IMR-90 (cell line): ENCODE results near the gene SPDYE1. TPM values are rescaled to one million over a fixed set of nuclear protein-coding genes. Genes with fewer than 3 reads are reported as not detected.

Experiments
- ATAC-seq: fragments of 200-7000 bp; cut with Tn5 transposase; 2 replicates; pipeline ENCODE4 v1.9.1; 2020; ENCODE audit warnings: low read depth, mild to moderate bottlenecking, moderate library complexity
- BruUV-seq: library from RNA; stranded (reverse); fragments of 400-500 nt; replicated peaks from 2 replicates; lab custom pipeline; 2021; lab: Mats Ljungman, UMichigan
- CTCF ChIA-PET: fragments of 300-600 bp; formaldehyde crosslinking; extraction: SDS; loops from one replicate; lab custom pipeline; 2021; ENCODE audit warnings: antibody characterized with exemption; lab: Yijun Ruan, JAX
- POLR2A ChIA-PET: fragments of 300-600 bp; sonication (Branson Sonifier 250); formaldehyde crosslinking; loops from one replicate; lab custom pipeline; 2022; ENCODE audit warnings: antibody characterized with exemption; ENCODE audit not compliant: unreplicated experiment; lab: Charles Lee
- DNase-seq: peaks from one replicate; pipeline ENCODE4 v3.0.0; 2013
- H2AFZ ChIP-seq: replicated peaks from 2 replicates; pipeline ENCODE3; 2013; ENCODE audit warnings: low read length, mild to moderate bottlenecking; ENCODE audit not compliant: poor library complexity
- H2AK5ac ChIP-seq: 2 replicates; pipeline ENCODE4 v1.6.1; 2013; ENCODE audit warnings: low read depth, low read length, inconsistent platforms
- H2AK9ac ChIP-seq: replicated peaks from 2 replicates; pipeline ENCODE3; 2013; ENCODE audit warnings: mild to moderate bottlenecking, low read depth, low read length, moderate library complexity; ENCODE audit not compliant: poor library complexity
- H2BK120ac ChIP-seq: 2 replicates; pipeline ENCODE4 v1.6.1; 2013; ENCODE audit warnings: low read depth, low read length, inconsistent platforms
- H2BK15ac ChIP-seq: 3 replicates; pipeline ENCODE4 v1.6.1; 2013; ENCODE audit warnings: low read depth, low read length, inconsistent platforms
- H2BK20ac ChIP-seq: 2 replicates; pipeline ENCODE4 v1.6.1; 2013; ENCODE audit warnings: low read depth, mild to moderate bottlenecking, inconsistent platforms, low read length, moderate library complexity
- H2BK5ac ChIP-seq: 2 replicates; pipeline ENCODE4 v1.6.1; 2013; ENCODE audit warnings: mild to moderate bottlenecking, low read depth, low read length, inconsistent platforms; ENCODE audit not compliant: poor library complexity, severe bottlenecking
- H3K14ac ChIP-seq: replicated peaks from 2 replicates; pipeline ENCODE4 v1.6.1; 2013; ENCODE audit warnings: low read depth, low read length, inconsistent platforms
- H3K18ac ChIP-seq: 2 replicates; pipeline ENCODE4 v1.6.1; 2013; ENCODE audit warnings: low read depth, low read length, control low read depth
- H3K23ac ChIP-seq: 2 replicates; pipeline ENCODE4 v1.6.1; 2013; ENCODE audit warnings: low read depth, low read length, inconsistent platforms
- H3K27ac ChIP-seq: 2 replicates; pipeline ENCODE4 v1.5.1; 2013; ENCODE audit warnings: mild to moderate bottlenecking, control low read depth, low read length; ENCODE audit not compliant: insufficient read depth
- H3K27me3 ChIP-seq: 2 replicates; pipeline ENCODE4 v1.6.1; 2013; ENCODE audit warnings: low read length; ENCODE audit not compliant: control insufficient read depth, insufficient read depth
- H3K36me3 ChIP-seq: 2 replicates; pipeline ENCODE4 v1.6.1; 2013; ENCODE audit warnings: low read length, mixed read lengths; ENCODE audit not compliant: control insufficient read depth, insufficient read depth
- H3K4ac ChIP-seq: 2 replicates; pipeline ENCODE4 v1.6.1; 2013; ENCODE audit warnings: low read depth, low read length, inconsistent platforms
- H3K4me1 ChIP-seq: 2 replicates; pipeline ENCODE4 v1.6.1; 2013; ENCODE audit warnings: low read length, mixed read lengths; ENCODE audit not compliant: control insufficient read depth, insufficient read depth
- H3K4me2 ChIP-seq: 2 replicates; pipeline ENCODE4 v1.6.1; 2013; ENCODE audit warnings: low read depth, mild to moderate bottlenecking, control low read depth, low read length, moderate library complexity
- H3K4me3 ChIP-seq: 2 replicates; pipeline ENCODE4 v1.5.1; 2013; ENCODE audit warnings: low read depth, mild to moderate bottlenecking, control low read depth, low read length, moderate library complexity; ENCODE audit not compliant: insufficient read depth
- H3K56ac ChIP-seq: 2 replicates; pipeline ENCODE4 v1.6.1; 2013; ENCODE audit warnings: low read length, inconsistent platforms; ENCODE audit not compliant: insufficient read depth; ENCODE audit errors: extremely low read depth
- H3K79me1 ChIP-seq, 2 experiments: 2 replicates each; pipeline ENCODE4 v1.6.1; 2013; ENCODE audit warnings: low read length in 2 of 2, inconsistent platforms in 1 of 2, low read depth in 1 of 2
- H3K9ac ChIP-seq: 2 replicates; pipeline ENCODE4 v1.6.1; 2013; ENCODE audit warnings: low read depth, low read length, control low read depth
- H3K9me1 ChIP-seq: 2 replicates; pipeline ENCODE4 v1.6.1; 2013; ENCODE audit warnings: low read length, inconsistent platforms; ENCODE audit not compliant: insufficient read depth
- H3K9me3 ChIP-seq: 2 replicates; pipeline ENCODE4 v1.6.1; 2013; ENCODE audit warnings: low read length; ENCODE audit not compliant: control insufficient read depth, insufficient read depth
- H4K20me1 ChIP-seq: 2 replicates; pipeline ENCODE4 v1.6.1; 2013; ENCODE audit warnings: low read length, inconsistent platforms; ENCODE audit not compliant: insufficient read depth
- H4K5ac ChIP-seq: 2 replicates; pipeline ENCODE4 v1.6.1; 2013; ENCODE audit warnings: mild to moderate bottlenecking, low read depth, low read length, control low read depth
- H4K8ac ChIP-seq, 2 experiments: 2 replicates each; pipeline ENCODE4 v1.6.1; 2013; ENCODE audit warnings: low read depth in 2 of 2, low read length in 2 of 2, control low read depth in 1 of 2, inconsistent platforms in 1 of 2
- H4K91ac ChIP-seq: 2 replicates; pipeline ENCODE4 v1.6.1; 2013; ENCODE audit warnings: low read depth, low read length, inconsistent platforms; ENCODE audit not compliant: insufficient read depth
- MAZ ChIP-seq: IDR thresholded peaks from 2 replicates; pipeline ENCODE4 v1.6.1; 2012; ENCODE audit warnings: low read depth, mild to moderate bottlenecking, low read length, improper control_type of control experiment, moderate library complexity, borderline replicate concordance
- MXI1 ChIP-seq: IDR thresholded peaks from 2 replicates; pipeline ENCODE4 v1.6.1; 2012; ENCODE audit warnings: low read depth, mild to moderate bottlenecking, low read length, moderate library complexity, borderline replicate concordance
- NFE2L2 ChIP-seq: fragments of 150-350 bp; IDR thresholded peaks from 2 replicates; pipeline ENCODE4 v1.6.1; 2016; ENCODE audit warnings: low read depth, mild to moderate bottlenecking, low read length
- RAD21 ChIP-seq: IDR thresholded peaks from 2 replicates; pipeline ENCODE4 v1.6.1; 2012; ENCODE audit warnings: low read length, improper control_type of control experiment
- RFX5 ChIP-seq: IDR thresholded peaks from 2 replicates; pipeline ENCODE4 v1.8.0; 2012; ENCODE audit warnings: low read depth, mild to moderate bottlenecking, low read length, moderate library complexity
- SMC3 ChIP-seq: fragments of 150-350 bp; IDR thresholded peaks from 2 replicates; pipeline ENCODE4 v1.6.1; 2016; ENCODE audit warnings: low read depth, mild to moderate bottlenecking, antibody characterized with exemption, low read length, moderate library complexity
- WGBS, 2 experiments: methylation state at CpG; one replicate each; pipeline versions ENCODE4 v1.1.5 to v1.1.7; 2013; ENCODE audit warnings: missing lambda C conversion rate in 2 of 2; ENCODE audit not compliant: insufficient read length in 1 of 2; ENCODE audit errors: extremely low coverage in 2 of 2; 5-methylcytosine and 5-hydroxymethylcytosine counted together
- dilution Hi-C: fragments of 300-500 bp; cut with HindIII; formaldehyde crosslinking; loops from one replicate; pipeline ENCODE4 v1.14.3; 2018; ENCODE audit warnings: low sequenced_read_pairs; ENCODE audit not compliant: unreplicated experiment
- in situ Hi-C: fragments of 300-500 bp; cut with MboI; formaldehyde crosslinking; loops from 3 replicates; pipeline ENCODE4 v1.14.3; 2019; ENCODE audit warnings: low sequenced_read_pairs, inconsistent platforms, mixed read lengths
- intact Hi-C: fragments of 100-400 bp; cut with micrococcal nuclease; formaldehyde crosslinking; loops from 2 replicates; pipeline ENCODE4 v1.10.0; 2022
- polyA plus RNA-seq, 3 experiments: library from polyadenylated mRNA; depleted of rRNA; stranded (reverse); fragments of >200 nt; gene quantifications; 2 replicates each; pipeline ENCODE4 v1.2.3, GENCODE V29; 2012; ENCODE audit warnings: low replicate concordance in 1 of 3
- total RNA-seq: library from RNA; depleted of rRNA; stranded (reverse); fragments of >200 nt; gene quantifications from 2 replicates; pipeline ENCODE4 v1.2.3, GENCODE V29; 2012
- TF ChIP-seq, protein P1 (sequence below): fragments of 150-350 bp; IDR thresholded peaks from 2 replicates; pipeline ENCODE4 v1.6.1; 2017; ENCODE audit warnings: mild to moderate bottlenecking, antibody characterized with exemption, low read length, low read depth

SPDYE1 gene
- total and polyA plus RNA-seq, 2 of the 4 experiments (the other 2 are of a cell fraction) = not detected

DNA sequence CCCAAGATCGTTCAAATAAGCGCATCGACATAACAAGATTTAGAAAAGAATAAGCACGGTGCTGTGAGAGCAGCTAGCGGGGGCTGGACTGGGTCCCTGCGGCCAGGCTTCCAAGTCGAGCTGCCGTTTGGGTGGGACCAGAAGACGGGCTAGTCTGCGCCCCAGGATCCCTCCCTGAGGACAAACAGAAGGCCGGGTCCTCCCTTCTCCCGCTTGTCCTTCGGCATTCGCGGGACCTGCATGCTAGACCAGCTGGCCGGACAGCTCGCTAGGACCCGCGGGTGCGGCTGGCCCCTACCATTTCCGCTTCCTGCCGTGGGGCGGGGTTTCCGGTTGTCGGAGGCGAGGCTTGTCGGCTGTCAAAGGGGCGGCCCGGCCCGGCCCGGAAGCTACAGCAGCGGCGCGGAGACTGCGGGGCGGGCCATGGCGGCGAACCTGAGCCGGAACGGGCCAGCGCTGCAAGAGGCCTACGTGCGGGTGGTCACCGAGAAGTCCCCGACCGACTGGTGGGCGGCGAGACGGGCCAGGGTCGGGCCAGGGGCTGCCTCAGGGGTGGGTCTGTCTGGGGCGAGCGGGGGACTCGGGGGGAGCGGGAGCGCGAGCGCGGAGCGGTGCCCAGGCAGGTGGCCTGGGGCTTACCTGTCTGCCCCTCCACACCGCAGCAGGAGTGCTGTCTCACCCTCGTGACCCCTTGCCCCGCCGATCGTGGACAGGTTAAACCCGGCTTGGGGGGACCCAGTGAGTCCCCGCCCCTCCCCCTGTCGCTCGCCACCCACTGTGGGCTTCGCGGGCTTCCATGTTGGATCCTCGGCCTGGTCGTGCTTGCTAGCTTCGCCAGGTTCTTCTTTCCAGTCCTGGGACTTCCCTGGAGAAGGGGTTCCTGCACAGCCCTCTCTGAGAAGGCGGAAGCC, 46.9 kb downstream of the SPDYE1 start, which contains the start of gene DBNL:
TSS of gene DBNL (plus strand) at position 388 of the 911 bp plus-strand sequence. CDS start at position 424, 36 bp downstream.
- Histone ChIP-seq H3K4ac (peak within 1 kb of the TSS; percentile 95), H2BK5ac (peak within 1 kb of the TSS; percentile 88), H4K91ac (peak within 1 kb of the TSS; percentile 81), H3K27ac (peak within 1 kb of the TSS; percentile 95), H4K8ac (peak within 1 kb of the TSS; percentile 98), H4K20me1 (peaks cover 32% of the 10 kb centered on the region), H3K4me2 (peak within 1 kb of the TSS; percentile 96), H3K9ac (peak within 1 kb of the TSS; percentile 98), H3K4me1 (peaks cover 8% of the 10 kb centered on the region), H3K18ac (peak within 1 kb of the TSS; percentile 47; the same call in 1 of the 2 replicates), H2AK5ac (peak within 1 kb of the TSS; percentile 90), H2BK15ac (no peak within 1 kb of the TSS; the same call in 2 of the 3 replicates), H3K56ac (peak within 1 kb of the TSS; percentile 91), H2BK20ac (peak within 1 kb of the TSS; percentile 11; the same call in 1 of the 2 replicates), H3K4me3 (peak within 1 kb of the TSS; percentile 79), H3K23ac (peak within 1 kb of the TSS; percentile 88), H2AK9ac (peak within 1 kb of the TSS; percentile 98), H3K79me1 (peaks cover 24 to 51% of the 10 kb centered on the region in 2 experiments), H3K27me3 (no peaks in the 10 kb centered on the region), H3K14ac (peak within 1 kb of the TSS; percentile 96), H2AFZ (peak within 1 kb of the TSS; percentile 98), H3K9me1 (peaks cover 20% of the 10 kb centered on the region), H3K36me3 (peaks cover 10% of the 10 kb centered on the region), H4K5ac (peak within 1 kb of the TSS; percentile 92), H2BK120ac (peak within 1 kb of the TSS; percentile 45; the same call in 1 of the 2 replicates), H3K9me3 (no peaks in the 10 kb centered on the region)
- ChIA-PET CTCF (interaction anchor here (0.6 kb wide), 1 partner anchor 97 kb away, joined by 4 read pairs; no protein-coding TSS in a partner anchor), POLR2A (no interaction called here)
- ATAC-seq = peak; percentile 92
- in situ Hi-C loops = no loop called here
- dilution Hi-C loops = no loop called here
- BruUV-seq = no TSS peak
- peak; percentile 78 for DNase-seq
- no peak for TF ChIP-seq NFE2L2
- TF ChIP-seq RAD21 = no peak
- TF ChIP-seq MAZ = peak; percentile 98
- TF ChIP-seq, protein P1, sequence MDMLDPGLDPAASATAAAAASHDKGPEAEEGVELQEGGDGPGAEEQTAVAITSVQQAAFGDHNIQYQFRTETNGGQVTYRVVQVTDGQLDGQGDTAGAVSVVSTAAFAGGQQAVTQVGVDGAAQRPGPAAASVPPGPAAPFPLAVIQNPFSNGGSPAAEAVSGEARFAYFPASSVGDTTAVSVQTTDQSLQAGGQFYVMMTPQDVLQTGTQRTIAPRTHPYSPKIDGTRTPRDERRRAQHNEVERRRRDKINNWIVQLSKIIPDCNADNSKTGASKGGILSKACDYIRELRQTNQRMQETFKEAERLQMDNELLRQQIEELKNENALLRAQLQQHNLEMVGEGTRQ = no peak
- TF ChIP-seq SMC3 = no peak
- peak; percentile 82 for TF ChIP-seq MXI1
- no peak; the same call in 1 of the 2 replicates for TF ChIP-seq RFX5
- intact Hi-C loops = no loop called here
- 0% methylated on average over 38 of the region's 74 CpGs; no CpG with 5 or more reads in 1 of the 2 experiments for WGBS, 2 experiments
